ENCODE results near the gene ETV2. TPM values are rescaled to one million over a fixed set of nuclear protein-coding genes. Genes with fewer than 3 reads are reported as not detected.

ETV2 gene
- total and polyA plus RNA-seq, 2 donors (not counting 3 experiments of a cell fraction or from before 2014, with no cell fraction given) = 1.0 to 1.5 TPM

GRCh38 chr19:35595928-35596327, 45.6 kb upstream of the ETV2 start:
- Histone ChIP-seq H3K9me3 (replicated peaks; ENCODE audit: control insufficient read depth, insufficient read depth, low read length) (no peaks in the 10 kb centered on the region), H4K20me1 (replicated peaks; ENCODE audit: control insufficient read depth, extremely low read depth, insufficient read depth, low read length) (no peaks in the 10 kb centered on the region), H3K4me2 (ENCODE audit: insufficient read depth, low read length) (no peak overlapping the region), H2AFZ (ENCODE audit: low read depth, low read length) (no peak overlapping the region), H3K27ac (ENCODE audit: insufficient read depth, low read depth, low read length) (no peak overlapping the region), H3K36me3 (ENCODE audit: control insufficient read depth in 2 of 2, extremely low read depth in 1 of 2, insufficient read depth in 2 of 2, low read length in 2 of 2) (no peaks in the 10 kb centered on the region), H3K27me3 (ENCODE audit: control insufficient read depth in 2 of 2, insufficient read depth in 2 of 2, low read length in 2 of 2) (no peaks in the 10 kb centered on the region), H3K9ac (replicated peaks; ENCODE audit: extremely low read depth, insufficient read depth, low read length) (no peak overlapping the region), H3K4me3 (replicated peaks in 1 of 3; ENCODE audit: insufficient read depth in 1 of 3, low read depth in 1 of 3, low read length in 3 of 3) (no peak overlapping the region), H3K79me2 (ENCODE audit: control insufficient read depth, insufficient read depth, low read length) (no peaks in the 10 kb centered on the region), H3K4me1 (ENCODE audit: control insufficient read depth, extremely low read depth, insufficient read depth, low read length) (no peaks in the 10 kb centered on the region), H3K9me1 (replicated peaks; ENCODE audit: control insufficient read depth, extremely low read depth, insufficient read depth, low read length) (no peaks in the 10 kb centered on the region)
- TF ChIP-seq POLR2AphosphoS5 (IDR thresholded peaks at IDR 0.05; ENCODE audit: insufficient read depth, low read depth, low read length) (no peak), FOS (IDR thresholded peaks at IDR 0.05; ENCODE audit: borderline replicate concordance, insufficient read depth, low read length) (no peak), MYC (IDR thresholded peaks at IDR 0.05; ENCODE audit: low read depth, low read length) (no peak), MAX (IDR thresholded peaks at IDR 0.05; ENCODE audit: insufficient read depth, insufficient read length) (no peak), GATA2 (IDR thresholded peaks at IDR 0.05; ENCODE audit: insufficient read depth, insufficient read length, low read depth, low read length) (no peak), JUN (IDR thresholded peaks at IDR 0.05; ENCODE audit: borderline replicate concordance, insufficient read depth, insufficient read length, low read depth) (no peak), POLR2A (IDR thresholded peaks at IDR 0.05; ENCODE audit: low read depth, low read length) (no peak), CTCF (IDR thresholded peaks at IDR 0.05; ENCODE audit: extremely low read depth in 1 of 2, insufficient read depth in 1 of 2, low read depth in 1 of 2, low read length in 2 of 2) (no peak), EZH2 (IDR thresholded peaks at IDR 0.05; ENCODE audit: borderline replicate concordance, low read depth, low read length, severe bottlenecking) (no peak)
- CTCF ChIA-PET = no interaction called here
- BruUV-seq (replicated peaks) = no TSS peak
- DNase-seq (ENCODE audit: low read depth, low spot score) (no peak), FAIRE-seq (no peak)
- intact Hi-C loops (cut with micrococcal nuclease) (no loop called here), dilution Hi-C loops (cut with MboI; ENCODE audit: extremely low pct_ligation_motif_present, low sequenced_read_pairs) (no loop called here)
- POLR2A ChIA-PET = no interaction called here
